Measurements from ENCODE around the gene THRSP.
"Not testable (repeated sequence)": the region's sequence is repeated elsewhere in the genome, so short reads cannot be mapped to it uniquely, and the experiment has no call there.

The THRSP gene

DNA sequence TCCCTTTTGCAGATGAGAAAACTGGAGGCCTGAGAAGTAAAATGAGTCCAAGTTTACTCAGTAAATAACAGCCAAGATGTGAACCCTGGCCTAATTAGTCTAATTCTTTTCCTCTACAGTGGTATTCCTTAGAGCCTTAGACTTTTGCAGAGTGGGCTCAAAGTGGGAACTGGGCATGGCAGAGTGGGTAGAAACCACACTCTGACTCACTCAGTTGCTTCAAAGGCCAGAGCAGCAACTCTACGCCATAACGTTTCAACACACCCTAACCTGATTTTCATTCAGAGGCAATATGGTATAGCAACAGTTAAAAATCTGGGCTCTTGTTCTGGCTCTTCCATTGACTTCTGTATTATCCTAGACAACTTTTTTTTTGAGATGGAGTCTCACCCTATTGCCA is 2.8 kb downstream of the THRSP start:
- no peak for DNase-seq (ENCODE audit: low read depth, low spot score)

DNA sequence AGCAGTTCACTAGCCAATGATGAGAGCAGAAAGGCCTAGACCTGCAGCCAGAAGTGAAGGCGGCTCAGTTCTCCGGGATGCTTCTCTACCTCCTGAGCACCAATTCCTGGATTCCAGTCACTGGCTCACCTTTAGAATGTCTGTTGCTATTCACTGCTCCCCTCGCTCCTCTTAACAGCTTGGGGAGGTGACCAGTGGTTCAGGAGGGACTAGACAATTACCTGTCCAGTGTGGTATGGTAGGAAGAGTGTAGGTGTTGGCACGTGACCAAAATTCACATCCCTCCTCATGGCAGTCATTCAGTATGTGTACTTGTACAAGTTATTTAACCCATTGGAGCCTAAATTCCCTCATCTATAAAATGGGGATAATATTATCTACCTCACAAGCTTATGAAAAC is 4.0 kb downstream of the THRSP start:
- DNase-seq (ENCODE audit: low read depth, low spot score) = no peak

DNA sequence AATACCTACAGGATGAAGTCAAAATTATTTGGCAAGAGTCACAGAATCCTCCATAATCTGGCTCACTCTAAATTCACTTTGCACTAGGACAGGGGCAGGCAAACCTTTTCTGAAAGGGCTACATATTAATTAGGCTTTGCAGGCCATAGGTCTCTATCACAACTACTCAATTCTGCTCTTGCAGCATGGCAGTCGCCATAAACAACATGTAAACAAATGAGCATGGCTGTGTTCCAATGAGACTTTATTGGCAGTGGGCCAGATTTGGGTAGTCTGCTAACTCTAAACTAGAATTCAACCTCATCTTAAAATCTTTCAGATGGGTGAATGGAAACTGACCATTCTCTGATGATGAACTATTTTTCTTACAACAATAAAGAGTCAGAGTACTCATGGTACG is 5.8 kb downstream of the THRSP start:
- DNase-seq (ENCODE audit: low read depth, low spot score) = no peak

DNA sequence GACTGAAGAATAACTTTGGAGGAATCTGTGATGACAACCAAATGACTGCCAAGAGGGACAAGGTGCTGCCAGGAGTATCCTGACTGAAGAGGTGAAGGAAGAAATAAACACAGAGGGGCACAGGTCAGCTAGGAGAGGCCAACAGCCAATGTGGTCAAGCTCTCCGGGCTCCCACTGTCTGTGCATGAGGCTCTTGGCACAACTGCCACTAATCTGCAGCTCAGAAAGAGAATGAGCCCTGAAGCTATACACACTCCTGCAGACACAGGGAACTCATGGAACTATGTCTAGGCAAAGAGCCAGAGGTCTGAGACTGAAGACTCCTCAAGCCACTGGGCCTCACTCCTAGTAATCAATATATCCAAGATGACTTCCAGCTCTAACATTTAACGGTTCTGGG is 7.0 kb downstream of the THRSP start:
- no peak for DNase-seq (ENCODE audit: low read depth, low spot score)

DNA sequence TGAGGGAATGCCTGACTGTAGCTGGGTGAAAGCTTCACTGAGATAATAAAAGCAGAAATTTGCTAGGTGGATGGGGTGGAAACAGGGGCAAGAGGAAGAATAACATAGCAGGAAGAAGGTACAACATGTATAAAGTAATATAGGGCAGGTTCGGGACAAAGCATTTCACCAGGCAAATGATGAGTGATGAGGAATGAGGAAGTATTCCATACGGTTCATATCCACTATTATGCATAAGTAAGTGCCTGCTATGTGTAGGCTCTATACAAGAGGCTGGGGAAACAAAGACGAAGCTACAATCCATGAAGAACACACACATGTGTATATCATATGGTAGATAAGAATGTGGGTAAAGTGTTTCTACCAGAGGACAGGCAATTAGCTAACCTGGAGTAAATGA is 8.1 kb downstream of the THRSP start:
- DNase-seq (ENCODE audit: low read depth, low spot score) = no peak

DNA sequence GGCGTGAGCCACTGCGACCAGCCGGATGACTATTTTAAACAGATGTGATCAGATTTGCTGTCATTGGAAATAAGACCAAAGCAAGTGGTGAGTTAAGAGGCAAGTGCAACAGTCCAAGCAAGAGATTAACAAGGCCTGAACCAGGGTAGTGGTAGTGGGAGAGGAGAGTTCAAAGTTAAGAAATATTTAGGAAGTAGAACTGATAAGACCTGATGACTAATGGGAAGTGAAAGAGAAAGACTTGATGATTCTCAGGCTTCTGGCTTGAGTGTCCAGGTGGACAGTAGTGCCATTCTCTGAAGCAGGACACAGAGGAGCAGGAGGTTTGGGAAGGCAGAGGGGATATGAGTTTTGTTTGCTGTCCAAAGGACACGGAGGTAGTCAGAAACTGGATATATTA is 8.8 kb downstream of the THRSP start:
- no peak for DNase-seq (ENCODE audit: low read depth, low spot score)

DNA sequence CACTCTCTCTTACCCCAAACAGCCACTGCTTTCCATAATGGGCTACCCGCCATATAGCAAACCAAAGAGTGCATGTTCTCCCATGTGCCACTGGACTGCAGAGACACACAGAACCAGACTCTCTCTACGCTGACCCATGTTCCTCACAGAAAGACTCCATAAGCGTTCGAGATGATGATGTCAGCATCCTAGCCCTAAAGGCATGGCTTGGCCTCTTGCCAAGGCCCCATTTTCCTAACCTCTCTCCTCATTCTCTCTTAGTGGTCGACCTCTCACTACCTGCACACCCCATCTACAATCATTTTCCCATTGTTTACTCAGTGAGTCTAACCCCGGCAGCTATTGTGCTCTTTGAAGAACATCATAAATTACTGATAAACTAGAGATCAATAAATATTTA is 11.1 kb downstream of the THRSP start:
- no peak for DNase-seq (ENCODE audit: low read depth, low spot score)

DNA sequence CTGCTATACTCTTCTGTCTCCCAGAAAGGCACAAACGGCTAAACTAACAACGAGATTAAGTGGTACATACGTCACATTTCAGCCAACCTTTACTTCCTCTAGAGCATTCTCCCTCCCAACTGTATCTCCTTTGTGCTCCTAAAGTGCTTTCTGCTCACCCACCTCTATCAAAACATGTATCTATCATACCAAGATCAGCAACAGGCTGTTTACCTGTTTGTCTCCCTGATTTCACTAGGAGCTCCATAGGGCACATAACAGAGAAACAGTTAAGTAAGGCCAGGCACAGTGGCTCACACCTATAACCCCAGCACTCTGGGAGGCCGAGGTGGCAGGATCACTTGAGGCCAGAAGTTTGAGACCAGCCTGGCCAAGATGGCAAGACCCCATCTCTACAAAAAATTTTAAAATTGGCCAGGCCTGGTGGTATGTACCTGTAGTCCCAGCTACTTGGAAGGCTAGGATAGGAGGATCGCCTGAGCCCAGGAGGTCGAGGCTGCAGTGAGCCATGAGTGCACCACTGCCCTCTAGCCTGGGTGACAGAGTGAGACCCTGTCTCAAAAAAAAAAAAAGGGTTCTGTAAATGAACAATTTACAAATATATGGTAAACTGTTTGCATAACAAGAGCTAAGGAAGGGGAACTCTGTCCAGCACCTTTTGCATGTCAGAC is 13.2 kb downstream of the THRSP start:
- no peak for DNase-seq (ENCODE audit: low read depth, low spot score)

DNA sequence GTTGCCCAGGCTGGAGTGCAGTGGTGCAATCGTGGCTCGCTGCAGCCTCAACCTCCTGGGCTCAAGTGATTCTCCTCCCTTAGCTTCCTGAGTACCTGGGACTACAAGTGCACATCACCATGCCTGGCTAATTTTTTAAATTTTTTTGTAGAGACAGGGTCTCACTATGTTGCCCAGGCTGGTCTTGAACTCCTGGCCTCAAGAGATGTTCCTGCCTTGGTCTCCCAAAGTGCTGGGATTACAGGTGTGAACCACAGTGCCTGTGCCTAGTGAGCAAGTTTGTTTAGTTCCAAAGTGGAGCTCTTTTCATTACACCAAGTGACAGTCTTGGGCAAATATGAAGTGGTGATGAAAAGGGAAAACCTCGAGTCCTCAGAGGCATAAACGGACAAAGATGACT is 13.9 kb downstream of the THRSP start:
- DNase-seq (ENCODE audit: low read depth, low spot score) = not testable (repeated sequence)

DNA sequence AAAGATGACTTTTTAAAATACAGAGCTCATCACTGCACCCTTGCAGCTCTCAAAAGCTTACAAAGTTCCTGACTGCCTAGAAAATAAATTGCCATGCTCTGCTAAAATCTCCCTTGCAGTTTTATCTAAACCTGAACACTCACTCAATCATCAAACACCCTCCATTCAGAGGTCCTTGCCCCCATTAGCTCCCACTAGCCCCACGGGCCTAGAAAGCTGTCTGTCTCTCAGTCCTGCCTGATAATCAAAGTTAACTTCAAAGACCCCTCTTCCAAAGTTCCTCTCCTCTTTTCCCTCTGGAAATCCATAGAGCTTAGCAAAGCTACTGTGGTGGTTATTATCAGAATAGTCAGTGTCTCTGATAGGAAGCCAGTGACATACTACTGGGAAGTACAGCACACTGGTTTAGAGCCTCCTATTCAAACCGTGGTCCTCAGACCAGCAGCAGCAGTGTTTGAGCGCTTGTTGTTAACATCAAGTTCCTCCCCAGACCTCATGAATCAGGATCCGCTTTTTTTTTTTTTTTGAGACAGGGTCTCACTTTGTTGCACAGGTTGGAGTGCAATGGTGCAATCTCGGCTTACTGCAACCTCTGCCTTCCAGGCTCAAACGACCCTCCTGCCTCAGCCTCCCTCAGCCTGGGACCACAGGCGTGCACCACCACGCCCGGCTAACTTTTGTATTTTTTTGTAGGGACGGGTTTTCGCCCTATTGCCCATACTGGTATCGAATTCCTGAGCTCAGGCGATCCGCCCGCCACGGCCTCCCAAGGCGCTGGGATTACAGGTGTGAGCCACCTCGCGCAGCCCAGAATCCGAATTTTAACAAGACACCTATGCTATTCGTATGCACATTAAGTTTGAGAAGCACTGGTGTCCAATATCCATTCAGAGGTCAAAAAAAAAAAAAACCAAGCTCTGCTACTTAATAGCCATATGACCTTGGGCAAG is 14.8 kb downstream of the THRSP start:
- no peak for DNase-seq (ENCODE audit: low read depth, low spot score)

DNA sequence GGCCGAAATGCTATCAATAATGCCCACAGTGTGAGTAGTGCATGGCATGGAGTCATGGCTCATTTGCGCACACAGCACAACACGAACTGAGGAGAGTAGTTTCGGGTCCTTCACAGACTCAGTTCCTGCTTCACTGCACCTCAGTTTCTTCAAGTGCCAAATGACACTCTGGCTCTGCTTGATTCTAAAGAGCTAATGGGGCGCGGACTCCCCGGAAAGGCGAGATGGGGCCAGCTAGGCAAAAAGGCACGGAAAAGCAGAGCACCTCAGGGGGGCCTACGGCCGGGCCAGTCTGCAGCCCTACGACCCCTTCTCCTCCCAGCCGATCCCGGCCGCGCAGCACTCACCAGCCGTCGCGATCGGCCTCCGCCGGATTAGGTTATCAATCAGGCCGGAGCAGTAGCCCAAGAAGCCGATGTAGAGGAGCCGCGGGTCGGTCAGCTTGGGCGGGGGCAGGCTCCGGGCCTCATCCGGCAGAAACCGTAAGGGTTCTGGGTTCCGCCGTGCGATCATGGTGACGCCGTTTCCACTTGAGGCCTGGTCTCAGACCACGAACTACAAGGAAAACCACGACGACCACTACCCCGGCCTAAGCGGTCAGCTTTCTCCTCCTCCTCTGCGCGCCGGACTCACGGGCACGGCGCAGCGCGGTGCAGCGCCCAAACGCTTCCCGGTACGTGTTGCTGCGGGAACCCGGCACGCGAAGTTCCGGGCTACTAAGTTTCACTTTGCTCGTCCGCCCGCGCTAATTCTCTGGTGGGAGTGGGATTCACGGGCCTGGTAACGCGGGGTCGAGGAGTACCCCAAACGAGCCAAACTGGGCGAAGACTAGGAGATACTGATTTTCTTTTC is 15.8 kb downstream of the THRSP start, which contains the start of gene NDUFC2:
Gene NDUFC2 (minus strand): TSS at position 631 of the 852 bp plus-strand sequence. CDS start 118 bp downstream, at position 513.
- DNase-seq (ENCODE audit: low read depth, low spot score) = peak; percentile 59

DNA sequence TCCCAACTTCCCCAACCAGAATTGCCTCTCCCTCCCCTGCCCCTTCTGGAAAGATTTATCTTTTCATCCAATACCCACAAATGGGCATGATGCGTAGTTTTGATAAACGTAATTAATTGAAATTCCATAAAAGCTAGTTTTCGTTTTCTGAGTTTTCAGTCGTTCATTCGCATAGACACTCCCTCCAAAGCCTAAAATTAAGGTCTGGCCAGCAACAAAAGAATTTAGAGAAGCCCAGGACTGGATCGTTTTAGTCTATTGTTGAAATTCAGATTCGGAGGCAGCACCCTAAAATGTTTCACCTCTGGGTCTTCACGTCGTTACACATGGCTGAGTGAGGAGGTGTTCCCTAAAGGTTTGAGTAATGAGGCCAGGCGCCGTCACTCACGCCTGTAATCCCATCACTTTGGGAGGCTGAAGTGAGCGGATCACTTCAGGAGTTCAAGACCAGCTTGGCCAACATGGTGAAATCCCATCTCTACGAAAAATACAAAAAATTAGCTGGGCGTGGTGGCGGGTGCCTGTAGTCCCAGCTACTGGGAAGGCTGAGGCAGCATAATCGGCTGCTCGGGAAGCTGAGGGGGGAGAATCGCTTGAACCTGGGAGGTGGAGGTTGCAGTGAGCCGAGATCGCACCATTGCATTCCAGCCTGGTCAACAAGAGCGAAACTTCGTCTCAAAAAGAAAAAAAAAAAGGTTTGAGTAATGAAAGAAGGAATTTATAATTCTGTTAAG is 16.6 kb downstream of the THRSP start:
- DNase-seq (ENCODE audit: low read depth, low spot score) = no peak

DNA sequence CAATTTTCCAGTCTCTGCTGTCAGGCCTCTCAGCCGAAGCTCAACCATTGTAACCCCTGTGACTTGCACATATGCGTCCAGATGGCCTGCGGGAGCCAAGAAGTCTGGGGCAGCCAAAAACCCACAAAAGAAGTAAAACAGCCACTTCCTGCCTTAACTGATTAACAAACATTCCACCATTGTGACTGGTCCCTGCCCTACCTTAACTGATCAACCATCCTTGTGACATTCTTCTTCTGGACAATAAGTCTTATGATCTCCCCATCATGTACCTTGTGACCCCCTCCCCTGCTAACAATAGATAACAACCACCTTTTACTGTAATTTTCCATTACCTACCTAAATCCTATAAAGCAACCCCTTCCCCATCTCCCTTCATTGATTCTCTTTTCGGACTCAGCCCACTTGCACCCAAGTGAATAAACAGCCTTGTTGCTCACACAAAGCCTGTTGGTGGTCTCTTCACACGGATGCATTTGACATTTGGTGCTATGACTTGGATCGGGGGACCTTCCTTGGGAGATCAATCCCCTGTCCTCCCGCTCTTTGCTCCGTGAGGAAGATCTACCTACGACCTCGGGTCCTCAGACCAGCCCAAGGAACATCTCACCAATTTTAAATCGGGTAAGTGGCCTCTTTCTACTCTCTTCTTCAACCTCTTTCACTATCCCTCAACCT is 17.3 kb downstream of the THRSP start:
- DNase-seq (ENCODE audit: low read depth, low spot score) = no peak

DNA sequence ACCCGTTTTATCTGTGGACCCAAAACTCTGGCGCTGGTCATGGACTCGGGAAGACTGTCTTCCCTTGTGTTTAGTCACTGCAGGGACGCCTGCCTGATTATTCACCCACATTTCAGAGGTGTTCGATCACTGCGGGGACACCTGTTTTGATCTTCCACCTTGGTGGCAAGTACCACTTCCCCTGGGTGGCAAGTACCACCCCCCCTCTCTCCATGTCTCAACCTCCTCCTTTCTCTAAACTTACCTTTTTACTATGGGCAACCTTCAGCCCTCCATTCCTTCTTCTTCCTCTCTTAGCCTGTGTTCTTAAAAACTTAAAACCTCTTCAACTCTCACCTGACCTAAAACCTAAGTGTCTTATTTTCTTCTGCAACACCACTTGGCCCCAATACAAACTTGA is 17.9 kb downstream of the THRSP start:
- DNase-seq (ENCODE audit: low read depth, low spot score) = no peak

DNA sequence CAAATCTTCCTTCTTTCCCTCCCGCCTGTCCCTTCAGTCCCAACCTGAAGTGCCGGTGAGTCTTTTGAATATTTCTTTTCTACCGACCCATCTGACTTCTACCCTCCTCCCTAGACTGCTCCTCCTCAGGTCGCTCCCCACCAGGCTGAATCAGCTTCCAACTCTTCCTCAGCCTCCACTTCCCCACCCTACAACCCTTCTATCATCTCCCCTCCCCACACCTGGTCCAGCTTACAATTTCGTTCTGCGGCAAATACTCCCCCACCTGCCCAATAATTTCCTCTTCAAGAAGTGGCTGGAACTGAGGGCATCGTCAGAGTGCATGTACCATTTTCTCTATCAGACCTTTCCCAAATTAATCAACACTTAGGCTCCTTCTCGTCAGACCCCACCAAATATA is 18.5 kb downstream of the THRSP start:
- DNase-seq (ENCODE audit: low read depth, low spot score) = no peak

DNA sequence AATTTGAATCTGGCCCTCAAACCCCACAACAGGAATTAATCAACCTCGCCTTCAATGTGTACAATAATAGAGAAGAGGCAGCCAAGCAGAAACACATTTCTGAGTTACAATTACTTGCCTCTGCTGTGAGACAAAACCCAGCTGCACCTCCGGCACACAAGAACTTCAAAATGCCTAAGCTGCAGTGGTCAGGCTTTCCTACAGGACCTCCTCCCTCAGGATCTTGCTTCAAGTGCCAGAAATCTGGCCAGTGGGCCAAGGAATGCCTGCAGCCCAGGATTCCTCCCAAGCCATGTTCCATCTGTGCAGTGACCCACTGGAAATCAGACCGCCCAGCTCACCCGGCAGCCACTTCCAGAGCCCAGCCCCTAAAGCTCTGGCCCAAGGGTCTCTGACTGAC is 19.4 kb downstream of the THRSP start:
- DNase-seq (ENCODE audit: low read depth, low spot score) = no peak

DNA sequence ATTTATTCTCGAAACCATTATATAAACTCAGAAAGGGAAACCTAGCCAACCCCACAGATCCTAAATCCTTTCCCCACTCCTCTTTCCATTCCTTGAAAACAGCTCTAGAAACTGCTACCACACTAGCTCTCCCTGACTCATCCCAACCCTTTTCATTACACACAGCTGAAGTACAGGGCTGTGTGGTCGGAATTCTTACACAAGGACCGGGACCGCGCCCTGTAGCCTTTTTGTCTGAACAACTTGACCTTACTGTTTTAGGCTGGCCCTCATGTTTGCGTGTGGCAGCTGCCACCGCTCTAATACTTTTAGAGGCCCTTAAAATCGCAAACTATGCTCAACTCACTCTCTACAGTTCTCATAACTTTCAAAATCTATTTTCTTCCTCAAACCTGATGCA is 20.8 kb downstream of the THRSP start:
- DNase-seq (ENCODE audit: low read depth, low spot score) = not testable (repeated sequence)

DNA sequence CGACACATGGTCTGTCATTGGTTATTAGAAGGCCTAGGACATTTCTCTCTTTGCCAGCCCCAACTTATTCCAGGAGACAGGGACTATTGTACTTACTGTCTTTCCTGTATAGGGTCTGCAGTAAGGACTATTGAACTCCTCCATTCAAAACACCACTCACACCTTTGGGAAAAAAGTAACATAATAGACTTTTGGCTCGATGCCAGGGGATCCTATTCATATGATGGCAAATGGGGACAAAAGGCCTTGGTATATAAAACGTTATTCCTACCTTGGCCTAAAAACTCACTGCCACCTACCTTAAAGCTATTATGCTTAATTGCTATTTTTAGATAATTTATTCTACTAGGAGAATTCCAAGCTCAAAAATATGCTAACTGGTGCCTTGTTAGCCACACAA is 22.3 kb downstream of the THRSP start:
- DNase-seq (ENCODE audit: low read depth, low spot score) = no peak

DNA sequence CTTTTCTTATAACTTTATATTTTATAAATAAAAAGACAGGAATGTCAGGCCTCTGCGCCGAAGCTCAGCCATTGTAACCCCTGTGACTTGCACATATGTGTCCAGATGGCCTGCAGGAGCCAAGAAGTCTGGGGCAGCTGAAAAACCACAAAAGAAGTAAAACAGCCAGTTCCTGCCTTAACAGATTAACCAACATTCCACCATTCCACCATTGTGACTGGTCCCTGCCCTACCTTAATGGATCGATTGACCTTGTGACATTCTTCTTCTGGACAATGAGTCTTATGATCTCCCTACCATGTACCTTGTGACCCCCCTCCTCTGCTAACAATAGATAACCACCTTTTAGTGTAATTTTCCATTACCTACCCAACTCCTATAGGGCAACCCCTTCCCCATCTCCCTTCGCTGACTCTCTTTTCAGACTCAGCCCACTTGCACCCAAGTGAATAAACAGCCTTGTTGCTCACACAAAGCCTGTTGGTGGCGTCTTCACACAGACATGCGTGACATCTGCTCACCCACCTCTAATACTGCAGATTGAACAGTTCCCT is 22.9 kb downstream of the THRSP start:
- not testable (repeated sequence) for DNase-seq (ENCODE audit: low read depth, low spot score)

DNA sequence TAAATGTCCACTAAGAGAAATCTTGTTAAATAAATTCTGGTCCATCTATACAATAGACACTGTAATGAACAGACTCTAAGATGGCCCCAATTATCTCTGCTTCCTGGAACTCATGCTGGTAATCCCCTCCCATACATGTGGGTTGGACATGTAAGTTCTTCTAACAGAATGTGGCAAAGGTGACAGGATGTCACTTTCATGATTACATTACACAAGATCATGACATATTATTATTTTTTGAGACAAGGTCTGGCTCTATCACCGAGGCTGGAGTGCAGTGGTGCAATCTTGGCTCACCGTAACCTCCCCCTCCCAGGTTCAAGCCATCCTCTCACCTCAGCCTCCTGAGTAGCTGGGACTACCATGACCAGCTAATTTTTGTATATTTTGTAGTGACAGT is 30.6 kb downstream of the THRSP start:
- DNase-seq (ENCODE audit: low read depth, low spot score) = no peak

Measured in brain pericyte (primary cell).